ENCODE data around the gene DHX30.
"Not testable (repeated sequence)": the region's sequence is repeated elsewhere in the genome, so short reads cannot be mapped to it uniquely, and the experiment has no call there.

The DHX30 gene, protein sequence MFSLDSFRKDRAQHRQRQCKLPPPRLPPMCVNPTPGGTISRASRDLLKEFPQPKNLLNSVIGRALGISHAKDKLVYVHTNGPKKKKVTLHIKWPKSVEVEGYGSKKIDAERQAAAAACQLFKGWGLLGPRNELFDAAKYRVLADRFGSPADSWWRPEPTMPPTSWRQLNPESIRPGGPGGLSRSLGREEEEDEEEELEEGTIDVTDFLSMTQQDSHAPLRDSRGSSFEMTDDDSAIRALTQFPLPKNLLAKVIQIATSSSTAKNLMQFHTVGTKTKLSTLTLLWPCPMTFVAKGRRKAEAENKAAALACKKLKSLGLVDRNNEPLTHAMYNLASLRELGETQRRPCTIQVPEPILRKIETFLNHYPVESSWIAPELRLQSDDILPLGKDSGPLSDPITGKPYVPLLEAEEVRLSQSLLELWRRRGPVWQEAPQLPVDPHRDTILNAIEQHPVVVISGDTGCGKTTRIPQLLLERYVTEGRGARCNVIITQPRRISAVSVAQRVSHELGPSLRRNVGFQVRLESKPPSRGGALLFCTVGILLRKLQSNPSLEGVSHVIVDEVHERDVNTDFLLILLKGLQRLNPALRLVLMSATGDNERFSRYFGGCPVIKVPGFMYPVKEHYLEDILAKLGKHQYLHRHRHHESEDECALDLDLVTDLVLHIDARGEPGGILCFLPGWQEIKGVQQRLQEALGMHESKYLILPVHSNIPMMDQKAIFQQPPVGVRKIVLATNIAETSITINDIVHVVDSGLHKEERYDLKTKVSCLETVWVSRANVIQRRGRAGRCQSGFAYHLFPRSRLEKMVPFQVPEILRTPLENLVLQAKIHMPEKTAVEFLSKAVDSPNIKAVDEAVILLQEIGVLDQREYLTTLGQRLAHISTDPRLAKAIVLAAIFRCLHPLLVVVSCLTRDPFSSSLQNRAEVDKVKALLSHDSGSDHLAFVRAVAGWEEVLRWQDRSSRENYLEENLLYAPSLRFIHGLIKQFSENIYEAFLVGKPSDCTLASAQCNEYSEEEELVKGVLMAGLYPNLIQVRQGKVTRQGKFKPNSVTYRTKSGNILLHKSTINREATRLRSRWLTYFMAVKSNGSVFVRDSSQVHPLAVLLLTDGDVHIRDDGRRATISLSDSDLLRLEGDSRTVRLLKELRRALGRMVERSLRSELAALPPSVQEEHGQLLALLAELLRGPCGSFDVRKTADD

DNA sequence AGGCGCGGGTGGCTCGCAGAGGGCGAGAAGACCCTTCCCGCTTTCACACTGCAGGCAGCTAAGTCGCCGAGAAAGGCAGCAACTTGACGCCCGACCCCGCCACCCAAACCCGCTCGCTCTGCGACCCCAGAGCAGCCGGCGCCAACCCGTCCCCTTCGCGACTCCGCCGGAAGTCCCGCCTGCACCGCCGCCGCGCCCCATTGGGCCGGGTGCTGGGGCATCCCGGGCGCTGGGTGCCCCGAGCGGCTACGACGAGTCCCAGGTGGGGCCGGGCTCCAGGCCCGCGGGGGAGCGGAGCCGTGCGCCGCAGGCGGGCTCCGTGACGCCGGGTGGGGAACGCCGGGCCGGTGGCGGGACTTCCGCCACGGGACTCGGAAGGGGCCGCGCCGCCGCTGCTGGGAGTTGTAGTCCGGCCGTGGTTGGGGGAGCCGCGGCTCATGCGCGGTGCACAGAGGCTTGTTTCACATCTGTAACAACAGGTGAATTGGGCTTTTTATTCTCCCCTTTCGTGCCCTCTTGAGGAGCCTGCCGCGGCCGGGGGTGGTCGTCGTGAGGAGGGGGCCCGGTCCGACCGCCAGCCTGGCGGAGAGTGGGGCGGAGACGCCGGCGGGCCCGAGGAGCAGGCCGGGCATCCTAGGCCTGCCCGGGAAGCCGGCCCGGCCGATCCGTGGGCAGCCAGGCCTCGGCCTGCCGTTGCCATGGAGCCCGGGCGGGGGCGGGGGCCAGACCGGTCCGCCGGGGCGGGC, at the start of gene DHX30:
DHX30 (plus strand) TSS at position 405 of the 746 bp plus-strand sequence. CDS start 7,546 bp downstream, outside the sequence.
- peak; percentile 87 for DNase-seq

DNA sequence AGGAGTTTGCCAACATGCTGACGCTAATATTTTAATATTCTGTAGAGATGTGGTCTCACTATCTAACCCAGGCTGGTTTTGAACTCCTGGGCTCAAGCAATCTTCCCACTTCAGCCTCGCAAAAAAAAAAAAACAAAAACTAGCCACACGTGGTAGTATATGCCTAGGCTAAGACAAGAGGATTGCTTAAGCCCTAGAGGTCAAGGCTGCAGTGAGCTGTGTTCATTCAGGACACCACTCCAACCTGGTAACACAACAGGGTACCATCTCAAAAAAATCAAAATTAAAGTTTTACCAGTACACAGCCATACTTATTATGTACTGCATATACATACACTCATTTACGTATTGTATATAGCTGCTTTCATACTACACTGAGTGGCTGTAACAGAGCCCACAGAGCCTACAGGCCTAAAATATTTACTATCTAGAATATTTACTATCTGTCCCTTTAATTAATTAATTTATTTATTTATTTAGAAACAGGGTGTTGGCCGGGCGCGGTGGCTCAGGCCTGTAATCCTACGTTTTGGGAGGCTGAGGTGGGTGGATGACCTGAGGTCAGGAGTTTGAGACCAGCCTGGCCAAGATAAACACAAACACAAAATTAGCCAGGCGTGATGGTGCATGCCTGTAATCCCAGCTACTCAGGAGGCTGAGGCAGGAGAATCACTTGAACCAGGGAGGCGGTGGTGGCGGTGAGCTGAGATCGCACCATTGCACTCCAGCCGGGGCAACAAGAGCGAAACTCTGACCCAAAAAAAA, 44.5 kb upstream of the DHX30 start:
- DNase-seq, result no peak

DNA sequence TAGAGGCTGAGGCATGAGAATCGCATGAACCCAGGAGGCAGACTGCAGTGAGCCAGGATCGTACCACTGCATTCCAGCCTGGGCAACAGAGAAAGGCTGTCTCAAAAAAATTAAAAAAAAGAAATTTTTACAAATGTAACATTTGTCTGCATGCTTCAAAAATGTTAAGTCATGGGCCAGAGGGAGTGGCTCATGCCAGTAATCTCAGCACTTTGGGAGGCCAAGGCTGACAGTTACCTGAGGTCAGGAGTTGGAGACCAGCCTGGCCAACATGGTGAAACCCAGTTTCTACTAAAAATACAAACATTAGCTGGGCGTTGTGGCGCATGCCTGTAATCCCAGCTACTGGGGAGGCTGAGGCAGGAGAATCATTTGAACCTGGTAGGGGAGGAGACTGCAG, 42.7 kb upstream of the DHX30 start:
- DNase-seq, result not testable (repeated sequence)

DNA sequence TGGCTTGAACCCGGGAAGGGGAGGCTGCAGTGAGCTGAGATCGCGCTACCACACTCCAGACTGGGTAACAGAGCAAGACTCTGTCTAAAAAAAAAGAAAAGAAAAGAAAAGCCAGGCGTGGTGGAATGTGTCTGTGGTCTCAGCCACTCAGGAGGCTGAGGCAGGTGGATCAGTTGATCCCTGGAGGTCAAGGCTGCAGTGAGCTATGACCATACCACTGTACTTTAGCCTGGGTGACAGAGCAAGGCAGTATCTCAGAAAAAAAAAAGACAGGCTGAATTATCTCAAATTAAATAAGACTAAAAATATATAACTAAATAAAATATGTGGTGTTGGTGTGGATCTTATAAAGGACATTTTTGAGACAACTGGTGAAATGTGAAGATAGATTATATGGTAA, 41.9 kb upstream of the DHX30 start:
- no peak for DNase-seq

DNA sequence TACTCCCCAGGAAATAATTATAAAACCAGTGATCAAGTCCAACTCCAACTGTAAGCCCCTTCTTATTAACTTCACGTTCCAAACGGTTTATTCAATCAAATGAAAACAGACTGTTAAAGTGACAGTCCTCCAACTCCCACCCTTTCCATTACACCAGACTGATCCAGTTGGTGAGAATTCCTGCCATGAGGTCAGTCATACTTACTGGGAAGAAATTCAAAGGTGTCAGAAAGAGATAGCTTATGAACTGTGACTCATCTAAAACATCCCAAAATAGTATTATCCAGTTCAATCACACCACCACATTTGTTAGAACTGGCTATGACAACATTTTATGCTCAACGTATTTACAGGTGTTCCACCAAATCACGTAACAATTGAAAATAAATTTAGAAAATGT, 40.7 kb upstream of the DHX30 start:
- DNase-seq, result no peak

DNA sequence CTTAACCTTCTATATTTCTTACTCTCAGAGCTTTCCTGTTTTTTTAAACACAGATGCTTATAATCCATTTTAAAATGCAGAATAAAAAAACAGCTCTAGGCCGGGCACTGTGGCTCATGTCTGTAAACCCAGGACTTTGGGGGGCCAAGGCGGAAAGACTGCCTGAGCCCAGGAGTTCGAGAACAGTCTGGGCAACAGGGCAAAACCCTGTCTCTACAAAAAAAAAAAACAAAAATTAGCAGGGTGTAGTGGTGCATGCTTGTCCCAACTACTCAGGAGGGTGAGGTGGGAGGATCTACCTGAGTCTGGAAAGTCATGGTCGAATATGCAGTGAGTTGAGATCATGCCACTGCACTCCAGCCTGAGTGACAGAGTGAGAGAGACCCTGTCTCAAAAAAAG, 36.8 kb upstream of the DHX30 start:
- DNase-seq, result no peak

DNA sequence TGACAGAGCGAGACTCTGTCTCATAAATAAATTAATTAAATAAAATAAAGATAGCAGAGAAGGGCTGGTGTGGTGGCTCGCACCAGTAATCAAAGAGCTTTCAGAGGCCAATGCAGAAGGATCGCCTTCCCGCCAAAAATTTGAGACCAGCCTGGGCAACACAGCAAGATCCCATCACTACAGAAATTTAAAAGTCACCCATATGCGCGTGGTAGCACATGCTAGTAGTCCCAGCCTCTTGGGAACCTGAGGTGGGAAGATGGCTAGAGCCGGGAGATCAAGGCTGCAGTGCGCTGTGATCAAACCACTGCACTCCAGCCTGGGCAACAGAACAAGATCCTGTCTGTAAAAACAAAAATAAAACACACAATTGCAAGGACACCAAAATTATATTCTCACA, 30.9 kb upstream of the DHX30 start:
- DNase-seq, result no peak

DNA sequence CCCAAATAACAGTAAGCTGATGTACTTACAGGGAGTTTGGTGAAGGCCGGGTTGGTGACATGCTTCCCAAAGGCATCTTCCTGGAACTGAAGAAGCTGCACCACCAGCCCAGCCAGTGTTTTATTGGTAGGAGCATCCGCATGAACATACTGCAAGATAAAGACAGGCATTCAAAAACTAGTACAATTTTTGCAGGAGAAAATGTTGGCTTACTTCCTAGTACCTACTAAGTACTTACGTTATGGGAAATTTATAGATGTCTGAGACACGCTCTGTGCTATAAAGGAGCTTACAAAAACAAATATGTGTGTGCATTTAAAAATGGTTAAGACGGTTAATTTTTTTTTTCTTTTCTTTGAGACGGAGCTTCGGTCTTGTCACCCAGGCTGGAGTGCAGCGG, 30.1 kb upstream of the DHX30 start:
- DNase-seq, result no peak

DNA sequence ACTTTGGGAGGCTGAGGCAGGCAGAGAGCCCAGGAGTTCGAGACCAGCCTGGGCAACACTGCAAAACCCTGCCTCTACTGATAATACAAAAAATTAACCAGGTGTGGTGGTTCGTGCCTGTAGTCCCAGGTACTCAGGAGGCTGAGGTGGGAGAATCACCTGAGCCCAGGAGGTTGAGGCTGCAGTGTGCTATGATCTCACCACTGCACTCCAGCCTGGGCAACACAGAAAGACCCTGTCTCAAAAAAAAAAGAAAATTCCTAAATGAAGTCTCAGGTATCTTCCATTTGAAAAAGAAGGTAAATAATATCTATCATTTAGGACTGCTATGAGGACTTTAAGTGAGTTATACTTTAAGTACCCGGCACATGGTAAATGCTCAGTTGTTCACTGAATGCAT, 24.2 kb upstream of the DHX30 start:
- no peak for DNase-seq

DNA sequence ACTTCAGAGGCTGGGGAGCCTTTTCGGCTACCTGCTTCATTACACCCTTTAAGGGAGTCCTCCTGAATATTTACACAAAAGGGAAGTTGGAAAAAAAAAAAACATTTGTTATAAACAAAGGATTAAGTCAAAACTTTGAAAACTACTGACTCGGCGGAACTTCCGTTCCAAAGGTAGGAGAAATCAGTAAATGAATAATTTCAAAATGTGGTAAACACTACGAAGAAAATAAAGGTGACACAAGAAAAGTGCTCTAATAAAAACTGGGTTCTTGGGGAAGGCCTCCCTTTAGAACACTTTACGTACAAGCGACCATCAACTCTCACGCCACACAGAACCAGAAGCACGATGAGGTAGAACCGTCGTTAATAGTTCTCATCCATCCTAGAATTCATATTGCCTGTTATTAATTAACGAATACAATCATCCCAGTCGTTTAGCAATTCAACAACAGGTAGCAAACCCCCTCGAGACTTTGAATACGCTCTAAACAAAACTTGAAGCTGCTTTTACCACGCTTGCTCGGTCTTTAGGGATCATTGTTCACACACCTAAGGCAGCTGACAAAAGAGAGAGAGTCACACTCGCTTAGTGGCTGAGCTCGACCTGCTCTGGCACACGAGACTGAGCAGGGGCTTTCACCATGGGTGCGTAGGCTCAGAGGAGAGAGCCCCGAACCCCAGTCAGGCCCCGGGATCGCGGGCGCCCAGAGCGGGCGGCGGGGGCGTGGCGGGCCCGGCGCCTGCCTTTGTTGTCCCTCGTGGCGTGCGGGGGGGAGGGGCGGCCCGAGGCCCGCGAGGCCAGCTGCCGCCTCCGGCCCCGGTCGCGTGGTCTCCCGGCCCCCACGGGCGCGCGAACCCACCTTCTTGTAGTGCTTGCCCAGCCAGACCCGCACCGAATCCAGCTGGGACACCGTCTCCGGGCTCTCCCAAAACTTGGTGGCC, 21.9 kb upstream of the DHX30 start:
- DNase-seq, result peak; percentile 37

DNA sequence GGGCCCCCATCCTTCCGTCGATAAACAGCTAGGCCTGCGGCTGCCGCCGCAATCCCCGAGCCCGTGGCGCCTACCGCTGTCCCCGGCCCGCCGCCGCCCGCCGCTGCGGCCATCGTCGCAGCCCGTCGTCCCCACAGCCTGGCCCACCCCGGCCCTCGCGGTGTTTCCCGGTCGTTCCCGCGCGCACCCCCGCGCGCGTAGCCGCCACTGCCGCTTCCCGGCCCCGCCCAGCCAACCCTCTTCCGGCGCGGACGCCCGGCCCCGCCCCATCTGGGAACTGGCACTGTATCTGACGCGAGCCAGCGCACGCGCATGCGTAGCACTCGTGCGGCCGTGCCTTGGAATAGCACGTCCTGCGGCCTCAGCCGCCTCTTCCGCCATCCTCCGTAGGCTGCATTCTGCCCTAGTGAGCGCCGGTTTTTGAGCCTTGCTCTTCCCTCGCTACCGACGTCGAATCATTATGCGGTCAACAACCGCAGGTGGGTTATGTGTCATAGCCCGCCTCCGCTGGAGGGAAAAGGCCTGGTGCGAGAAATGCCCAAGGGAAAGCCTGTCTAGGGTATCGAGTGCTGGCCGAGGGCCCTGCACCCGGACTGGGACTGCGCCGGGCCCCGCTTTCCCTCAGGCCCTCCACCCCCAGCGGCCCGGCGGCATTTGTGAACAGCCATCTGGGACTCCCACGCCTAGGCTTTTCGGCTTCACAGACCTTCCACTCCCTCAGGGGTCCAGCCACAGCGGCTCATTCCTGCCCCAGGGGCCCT, 21.1 kb upstream of the DHX30 start, which contains the start of gene SMARCC1:
SMARCC1 (minus strand) TSS at position 209 of the 761 bp plus-strand sequence; CDS start at position 113, 96 bp downstream.
- peak; percentile 90 for DNase-seq

DNA sequence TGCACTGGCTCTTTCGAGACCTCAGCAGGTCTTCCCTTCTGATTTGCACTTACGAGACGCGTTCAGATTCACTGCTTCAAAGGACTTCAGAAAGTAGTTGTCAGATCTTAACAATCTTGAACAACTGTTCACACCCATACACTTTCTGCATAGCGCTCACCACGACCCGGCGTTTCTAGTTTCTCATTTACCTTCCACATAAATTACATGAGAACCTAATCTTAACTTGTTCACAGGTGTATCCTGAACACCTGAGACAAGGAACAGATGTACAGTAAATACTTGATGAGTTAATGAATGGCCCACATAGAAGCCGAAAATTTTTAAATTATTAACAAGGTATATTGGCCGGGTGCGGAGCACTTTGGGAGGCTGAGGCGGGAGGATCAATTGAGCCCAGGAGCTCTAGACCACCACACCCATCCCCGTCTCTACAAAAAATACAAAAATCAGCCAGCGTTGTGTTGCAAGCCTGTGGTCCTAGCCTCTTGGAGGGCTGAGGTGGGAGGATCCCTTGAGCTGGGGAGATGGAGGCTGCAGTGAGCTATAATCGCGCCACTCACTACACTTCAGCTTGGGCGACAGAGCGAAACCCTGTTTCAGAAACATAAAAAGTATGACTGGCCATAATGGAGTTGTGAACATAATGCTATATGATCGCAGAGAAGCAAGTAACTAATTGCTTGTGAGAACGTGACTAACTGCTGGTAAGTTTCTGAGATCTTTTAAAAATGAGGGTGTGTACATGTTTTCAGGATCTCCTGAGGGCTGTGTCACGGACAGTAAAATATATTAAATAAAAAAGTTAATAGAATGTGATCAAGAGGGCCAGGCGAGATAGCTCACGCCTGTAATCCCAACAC, 20.3 kb upstream of the DHX30 start:
- DNase-seq, result no peak

DNA sequence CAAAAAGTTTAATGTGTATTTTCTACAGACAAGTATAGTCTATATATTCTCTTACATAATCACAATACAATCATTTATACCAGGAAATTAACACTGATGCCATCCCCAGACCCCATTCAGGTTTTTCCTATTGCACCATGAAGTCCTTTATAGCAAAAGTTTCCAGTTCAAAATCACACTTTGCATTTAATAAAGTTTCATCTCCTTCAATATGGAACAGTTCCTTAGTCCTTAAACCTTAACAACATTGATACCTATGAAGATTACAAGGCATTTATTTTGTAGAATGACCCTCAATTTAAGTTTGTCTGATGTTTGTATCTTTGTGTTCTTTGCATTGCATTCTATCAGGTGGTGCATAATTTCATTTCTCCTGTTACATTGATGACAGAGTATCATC, 19.3 kb upstream of the DHX30 start:
- no peak for DNase-seq

DNA sequence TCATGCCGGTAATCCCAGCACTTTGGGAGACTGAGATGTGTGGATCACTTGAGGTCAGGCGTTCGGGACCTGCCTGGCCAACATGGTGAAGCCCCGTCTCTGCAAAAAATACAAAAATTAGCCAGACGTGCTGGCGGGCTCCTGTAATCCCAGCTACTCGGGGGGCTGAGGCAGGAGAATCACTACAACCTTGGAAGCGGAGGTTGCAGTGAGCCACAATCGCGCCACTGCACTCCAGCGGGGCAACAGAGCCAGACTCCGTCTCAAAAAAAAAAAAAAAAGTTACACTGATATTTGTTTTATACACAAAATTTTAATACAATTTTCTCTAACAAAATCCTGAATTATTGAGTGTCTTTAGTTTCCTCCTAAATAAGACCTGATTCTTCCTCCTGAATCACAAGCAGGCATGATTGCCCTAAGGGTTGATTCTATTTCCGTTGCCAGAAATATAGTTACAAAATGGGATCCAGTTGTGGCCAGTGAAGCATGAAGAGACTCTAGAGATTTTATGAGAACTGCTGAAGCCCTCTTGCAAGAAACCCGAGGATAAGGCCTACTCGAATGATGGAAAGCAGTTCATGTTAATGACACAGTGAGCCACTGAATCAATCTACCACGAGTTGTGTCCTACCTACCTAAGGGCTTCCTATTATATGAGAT, 11.6 kb upstream of the DHX30 start:
- no peak for DNase-seq

DNA sequence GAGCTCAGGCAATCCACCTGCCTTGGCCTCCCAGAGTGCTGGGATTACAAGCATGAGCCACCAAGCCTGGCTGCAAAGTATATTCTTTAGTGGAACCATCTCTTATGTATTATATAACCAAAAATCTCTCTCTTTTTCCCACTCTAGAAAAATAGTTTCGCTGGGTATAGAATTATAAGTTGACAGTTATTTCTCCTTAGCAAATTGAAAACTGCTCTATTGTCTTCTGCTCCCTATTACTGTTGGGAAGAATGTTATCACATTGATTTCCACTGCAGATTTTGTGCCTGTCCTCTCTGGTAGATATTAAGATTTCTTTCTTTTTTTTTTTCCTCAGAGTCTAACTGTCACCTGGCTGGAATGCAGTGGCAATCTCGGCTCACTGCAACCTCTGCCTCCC, 10.2 kb upstream of the DHX30 start:
- no peak for DNase-seq

DNA sequence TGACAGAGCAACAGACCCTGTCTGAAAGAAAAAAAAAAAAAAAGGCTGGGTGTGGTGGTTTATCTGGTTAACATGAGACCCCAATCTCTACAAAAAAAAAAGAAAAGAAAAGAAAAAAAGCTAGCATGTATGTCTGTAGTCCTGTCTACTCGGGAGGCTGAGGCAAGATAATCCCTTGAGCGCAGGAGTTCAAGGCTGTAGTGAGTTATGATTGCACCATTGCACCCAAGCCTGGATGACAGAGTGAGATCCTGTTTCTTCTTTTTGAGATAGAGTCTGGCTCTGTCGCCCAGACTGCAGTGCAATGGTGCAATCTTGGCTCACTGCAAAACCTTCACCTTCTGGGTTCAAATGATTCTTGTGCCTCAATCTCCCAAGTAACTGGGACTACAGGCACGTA, 8.4 kb upstream of the DHX30 start:
- no peak for DNase-seq

DNA sequence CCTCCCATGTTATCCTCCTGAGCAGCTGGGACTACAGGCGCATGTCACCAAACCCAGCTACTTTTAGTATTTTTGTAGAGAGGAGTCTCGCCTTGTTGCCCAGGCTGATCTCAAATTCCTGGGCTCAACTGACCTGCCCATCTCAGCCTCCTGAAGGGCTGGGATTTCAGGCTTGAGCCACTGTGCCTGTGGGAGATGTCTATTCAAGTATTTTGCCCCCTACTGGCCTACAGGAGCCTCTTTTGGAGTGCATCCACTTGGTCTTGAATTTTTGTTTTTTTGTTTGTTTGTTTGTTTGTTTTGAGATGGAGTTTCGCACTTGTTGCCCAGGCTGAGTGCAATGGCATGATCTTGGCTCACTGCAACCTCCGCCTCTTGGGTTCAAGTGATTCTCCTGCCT, 3.2 kb upstream of the DHX30 start:
- DNase-seq, result no peak

DNA sequence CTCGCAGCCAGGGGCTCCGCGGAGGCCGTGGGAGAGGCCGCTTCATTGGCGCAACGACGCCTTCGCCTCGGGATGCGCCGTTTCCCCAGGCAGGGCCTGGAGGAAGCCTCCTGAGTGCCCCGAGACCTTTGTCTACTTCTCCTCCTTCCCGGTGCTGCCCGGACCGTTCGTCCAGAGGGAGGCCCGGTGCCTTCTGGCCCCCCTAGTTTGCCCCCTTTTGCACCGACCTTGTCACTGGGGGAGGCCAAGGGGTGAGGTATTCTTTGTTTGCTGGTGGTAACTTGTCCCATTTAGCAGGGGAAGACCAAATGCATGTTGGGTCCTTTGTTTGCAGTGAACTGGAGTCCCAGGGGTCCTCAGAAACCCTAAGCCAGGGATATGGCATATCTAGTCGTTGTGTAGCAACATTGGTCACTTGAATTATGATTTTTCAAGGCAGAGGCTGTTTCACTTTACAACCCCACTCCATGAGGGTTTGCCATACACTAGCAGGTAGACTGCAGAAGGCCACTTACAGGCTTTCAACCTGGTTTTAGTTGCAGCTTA, 615 bp downstream of the DHX30 start:
- DNase-seq, result no peak

Data from 8988T (cell line).